ENCODE results near the gene PCIF1. TPM values are rescaled to one million over a fixed set of nuclear protein-coding genes. Genes with fewer than 3 reads are reported as not detected.
A peak's percentile ranks its signal among the peaks of the same experiment; 100 is the strongest.

The PCIF1 gene
- total and polyA plus RNA-seq, 9 of the 15 experiments (the other 6 are each of a cell fraction or from before 2014, with no cell fraction given) = 5.8 to 29.4 (median 11.3) TPM

DNA sequence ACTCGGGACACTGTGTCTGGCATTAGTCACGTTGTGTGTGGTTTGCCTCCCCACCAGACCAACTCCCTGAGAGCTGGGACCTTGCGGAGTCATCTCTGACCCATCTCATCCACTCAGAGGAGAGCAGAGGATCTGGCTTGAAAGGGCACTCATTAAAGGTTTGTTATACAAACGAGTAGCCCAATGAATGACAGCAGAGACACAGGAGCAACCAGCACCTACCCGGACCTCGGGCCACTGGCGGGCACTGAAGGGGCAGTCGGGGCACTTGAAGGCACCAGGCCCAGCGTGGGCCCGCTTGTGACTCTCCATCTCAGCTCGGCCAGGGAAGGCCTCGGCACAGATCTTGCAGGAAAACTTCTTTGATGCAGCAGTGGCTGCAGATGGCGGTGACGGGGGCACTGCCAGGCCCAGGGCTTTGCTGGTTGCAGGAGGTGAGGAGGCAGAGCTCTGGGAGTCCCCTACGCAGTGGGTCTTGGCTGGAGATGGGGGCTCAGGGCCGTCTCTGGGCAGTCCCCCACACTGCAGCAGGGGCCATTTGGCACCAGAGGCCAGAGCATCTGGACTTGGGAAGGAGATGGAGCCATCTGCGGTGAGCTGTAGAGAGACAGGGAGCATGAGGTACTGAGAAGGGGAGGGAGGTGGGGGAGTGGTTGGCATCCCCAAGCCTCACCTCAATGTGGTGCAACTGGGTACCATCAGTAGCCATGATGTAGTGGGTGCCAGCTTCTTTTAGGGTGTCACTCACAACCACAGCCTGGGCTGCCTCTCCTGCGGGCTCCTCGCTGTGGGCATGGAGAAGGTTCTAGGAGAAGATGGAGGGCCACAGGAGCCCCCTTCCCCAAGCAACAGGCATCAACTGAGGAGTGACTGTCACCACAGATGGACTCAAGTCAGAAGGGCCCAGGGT lies 17.7 kb downstream of the PCIF1 start:
- no peak overlapping the region for H3K4me2 ChIP-seq (ENCODE audit: insufficient read depth, low read length)
- DNase-seq (ENCODE audit: extremely low read depth in 1 of 4, low spot score in 3 of 4) (no peak), FAIRE-seq (no peak), ATAC-seq (no peak)
- BruUV-seq (replicated peaks) = no TSS peak
- no peak overlapping the region for H3K27ac ChIP-seq (ENCODE audit: extremely low read depth, low read depth, low read length)
- POLR2A ChIA-PET = interaction anchor here (0.9 to 3.2 kb wide), 8 partner anchors 8 to 121 kb away, joined by 3 to 12 read pairs (median 4); partner anchors contain the start of gene PCIF1
- H3K36me3 ChIP-seq (ENCODE audit: control insufficient read depth, insufficient read depth, low read length) = peaks cover 67% of the 10 kb centered on the region; the same call in 2 of the 3 replicates
- H3K9me1 ChIP-seq (ENCODE audit: control insufficient read depth, insufficient read depth, low read length) = no peaks in the 10 kb centered on the region
- H4K20me1 ChIP-seq (replicated peaks; ENCODE audit: control insufficient read depth, insufficient read depth, low read length) = no peaks in the 10 kb centered on the region
- no peak overlapping the region; a peak in 1 of 4 replicates for H3K9ac ChIP-seq (ENCODE audit: insufficient read depth in 1 of 2, low read depth in 2 of 2, low read length in 2 of 2)
- TF ChIP-seq ZSCAN32 (CRISPR knock-in tag; IDR thresholded peaks at IDR 0.05) (no peak), POLR2G (IDR thresholded peaks at IDR 0.05; ENCODE audit: low read depth, low read length) (peak; percentile 64)
- in situ Hi-C loops (cut with MboI) = no loop called here
- intact Hi-C loops (cut with micrococcal nuclease) = no loop called here
- H3K79me2 ChIP-seq (ENCODE audit: control insufficient read depth, insufficient read depth, low read length) = no peaks in the 10 kb centered on the region
- H3K4me1 ChIP-seq (replicated peaks in 1 of 2; ENCODE audit: control insufficient read depth in 2 of 2, insufficient read depth in 2 of 2, low read length in 2 of 2) = peaks cover 0 to 16% of the 10 kb centered on the region in 2 experiments; a peak in 1 of 5 replicates
- H3K27me3 ChIP-seq (ENCODE audit: control insufficient read depth in 2 of 2, insufficient read depth in 2 of 2, low read length in 2 of 2) = no peaks in the 10 kb centered on the region
- CTCF ChIA-PET (ENCODE audit: low intra/inter-chr PET ratio) = no interaction called here
- WGBS (ENCODE audit: insufficient coverage, low coverage, missing lambda C conversion rate) = 83% methylated on average over 18 of the region's 19 CpGs
- no peak overlapping the region for H3K4me3 ChIP-seq
- no peaks in the 10 kb centered on the region for H3K9me3 ChIP-seq (replicated peaks; ENCODE audit: control insufficient read depth, insufficient read depth, low read depth, low read length)
- H2AFZ ChIP-seq (ENCODE audit: low read depth, low read length) = no peak overlapping the region

DNA sequence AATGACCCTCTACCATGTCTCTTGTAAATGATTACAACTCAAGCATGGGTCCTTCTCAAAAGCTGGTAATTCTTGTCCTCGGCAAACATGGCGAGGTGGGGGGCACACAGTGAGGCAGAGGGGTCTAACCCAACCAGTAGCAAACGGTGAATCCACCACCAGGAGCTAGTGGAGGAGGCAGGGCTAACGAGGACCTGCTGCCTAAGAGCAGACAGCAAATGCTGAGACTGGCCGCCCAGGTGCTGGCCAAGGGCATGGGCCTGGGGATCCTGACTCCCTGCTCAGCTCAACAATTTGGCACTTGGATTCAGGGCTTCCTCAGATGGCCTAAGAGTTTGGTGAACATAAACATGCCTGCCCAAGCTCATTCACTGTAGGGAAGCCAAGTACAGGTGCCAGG lies 18.4 kb downstream of the PCIF1 start:
- no peaks in the 10 kb centered on the region for H3K9me3 ChIP-seq (replicated peaks; ENCODE audit: control insufficient read depth, insufficient read depth, low read depth, low read length)
- WGBS (ENCODE audit: insufficient coverage, low coverage, missing lambda C conversion rate) = 78% methylated on average over 5 of the region's 5 CpGs
- H3K9ac ChIP-seq (ENCODE audit: insufficient read depth in 1 of 2, low read depth in 2 of 2, low read length in 2 of 2) = no peak overlapping the region
- DNase-seq (ENCODE audit: extremely low read depth in 1 of 4, low spot score in 3 of 4) (no peak), FAIRE-seq (no peak), ATAC-seq (no peak)
- no peaks in the 10 kb centered on the region for H3K79me2 ChIP-seq (ENCODE audit: control insufficient read depth, insufficient read depth, low read length)
- H4K20me1 ChIP-seq (replicated peaks; ENCODE audit: control insufficient read depth, insufficient read depth, low read length) = no peaks in the 10 kb centered on the region
- no TSS peak for BruUV-seq (replicated peaks)
- H3K36me3 ChIP-seq (ENCODE audit: control insufficient read depth, insufficient read depth, low read length) = peaks cover 66% of the 10 kb centered on the region; the same call in 2 of the 3 replicates
- no peak overlapping the region for H3K4me2 ChIP-seq (ENCODE audit: insufficient read depth, low read length)
- no peak overlapping the region for H2AFZ ChIP-seq (ENCODE audit: low read depth, low read length)
- CTCF ChIA-PET (ENCODE audit: low intra/inter-chr PET ratio) = no interaction called here
- no peak overlapping the region for H3K4me3 ChIP-seq
- intact Hi-C loops (cut with micrococcal nuclease) = no loop called here
- POLR2A ChIA-PET = interaction anchor here (0.9 to 3.2 kb wide), 7 partner anchors 8 to 43 kb away, joined by 3 to 12 read pairs (median 5); partner anchors contain the start of gene PCIF1
- peaks cover 0 to 11% of the 10 kb centered on the region in 2 experiments; a peak in 1 of 5 replicates for H3K4me1 ChIP-seq (replicated peaks in 1 of 2; ENCODE audit: control insufficient read depth in 2 of 2, insufficient read depth in 2 of 2, low read length in 2 of 2)
- H3K27me3 ChIP-seq (ENCODE audit: control insufficient read depth in 2 of 2, insufficient read depth in 2 of 2, low read length in 2 of 2) = no peaks in the 10 kb centered on the region
- in situ Hi-C loops (cut with MboI) = no loop called here
- H3K9me1 ChIP-seq (ENCODE audit: control insufficient read depth, insufficient read depth, low read length) = no peaks in the 10 kb centered on the region
- H3K27ac ChIP-seq (ENCODE audit: extremely low read depth, low read depth, low read length) = no peak overlapping the region
- TF ChIP-seq ZNF24 (IDR thresholded peaks at IDR 0.05) (no peak), SRSF1 (IDR thresholded peaks at IDR 0.05; ENCODE audit: low read depth, low read length) (no peak), TCFL5 (CRISPR knock-in tag; conservative IDR thresholded peaks at IDR 0.05) (no peak), CBX5 (IDR thresholded peaks at IDR 0.05; ENCODE audit: borderline replicate concordance, low read depth) (no peak), YY1 (IDR thresholded peaks at IDR 0.05; ENCODE audit: borderline replicate concordance in 1 of 3, control insufficient read depth in 1 of 3, extremely low read depth in 1 of 3, insufficient read depth in 3 of 3, insufficient read length in 1 of 3, insufficient replicate concordance in 2 of 3, low read depth in 1 of 3, low read length in 2 of 3) (no peak), HSF4 (CRISPR knock-in tag; IDR thresholded peaks at IDR 0.05; ENCODE audit: borderline replicate concordance) (no peak), EZH2 (IDR thresholded peaks at IDR 0.05; ENCODE audit: borderline replicate concordance, low read depth, low read length) (no peak), HIVEP1 (CRISPR knock-in tag; IDR thresholded peaks at IDR 0.05) (no peak)
- TF ChIP-seq, protein P1, sequence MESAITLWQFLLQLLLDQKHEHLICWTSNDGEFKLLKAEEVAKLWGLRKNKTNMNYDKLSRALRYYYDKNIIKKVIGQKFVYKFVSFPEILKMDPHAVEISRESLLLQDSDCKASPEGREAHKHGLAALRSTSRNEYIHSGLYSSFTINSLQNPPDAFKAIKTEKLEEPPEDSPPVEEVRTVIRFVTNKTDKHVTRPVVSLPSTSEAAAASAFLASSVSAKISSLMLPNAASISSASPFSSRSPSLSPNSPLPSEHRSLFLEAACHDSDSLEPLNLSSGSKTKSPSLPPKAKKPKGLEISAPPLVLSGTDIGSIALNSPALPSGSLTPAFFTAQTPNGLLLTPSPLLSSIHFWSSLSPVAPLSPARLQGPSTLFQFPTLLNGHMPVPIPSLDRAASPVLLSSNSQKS (CRISPR knock-in tag; IDR thresholded peaks at IDR 0.05) = no peak
- TF ChIP-seq, protein P2, sequence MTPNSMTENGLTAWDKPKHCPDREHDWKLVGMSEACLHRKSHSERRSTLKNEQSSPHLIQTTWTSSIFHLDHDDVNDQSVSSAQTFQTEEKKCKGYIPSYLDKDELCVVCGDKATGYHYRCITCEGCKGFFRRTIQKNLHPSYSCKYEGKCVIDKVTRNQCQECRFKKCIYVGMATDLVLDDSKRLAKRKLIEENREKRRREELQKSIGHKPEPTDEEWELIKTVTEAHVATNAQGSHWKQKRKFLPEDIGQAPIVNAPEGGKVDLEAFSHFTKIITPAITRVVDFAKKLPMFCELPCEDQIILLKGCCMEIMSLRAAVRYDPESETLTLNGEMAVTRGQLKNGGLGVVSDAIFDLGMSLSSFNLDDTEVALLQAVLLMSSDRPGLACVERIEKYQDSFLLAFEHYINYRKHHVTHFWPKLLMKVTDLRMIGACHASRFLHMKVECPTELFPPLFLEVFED (CRISPR knock-in tag; conservative IDR thresholded peaks at IDR 0.05) = no peak

Measured in K562 (cell line).